ENCODE data around the gene CLEC10A.

DNA sequence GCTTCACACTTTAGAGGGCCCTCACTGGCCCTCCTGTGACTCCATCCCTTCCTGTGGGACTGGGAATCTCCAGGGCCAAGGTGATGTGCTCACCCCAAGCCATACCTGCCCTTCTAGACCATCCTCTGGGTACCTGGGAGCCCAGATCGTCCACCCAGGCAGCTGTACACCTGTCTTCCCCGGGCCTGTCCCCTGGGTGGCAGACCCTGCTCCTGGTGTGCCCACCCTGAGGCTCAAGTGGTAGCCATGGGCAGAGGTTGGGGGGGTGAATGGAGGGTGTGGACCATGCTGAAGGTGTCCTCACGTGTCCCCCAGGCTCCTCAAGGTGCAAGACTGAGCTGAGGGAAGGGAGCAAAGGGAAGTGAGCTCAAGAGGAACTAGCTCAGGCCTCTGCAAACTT lies 9.3 kb downstream of the CLEC10A start:
- TF ChIP-seq, protein P1, sequence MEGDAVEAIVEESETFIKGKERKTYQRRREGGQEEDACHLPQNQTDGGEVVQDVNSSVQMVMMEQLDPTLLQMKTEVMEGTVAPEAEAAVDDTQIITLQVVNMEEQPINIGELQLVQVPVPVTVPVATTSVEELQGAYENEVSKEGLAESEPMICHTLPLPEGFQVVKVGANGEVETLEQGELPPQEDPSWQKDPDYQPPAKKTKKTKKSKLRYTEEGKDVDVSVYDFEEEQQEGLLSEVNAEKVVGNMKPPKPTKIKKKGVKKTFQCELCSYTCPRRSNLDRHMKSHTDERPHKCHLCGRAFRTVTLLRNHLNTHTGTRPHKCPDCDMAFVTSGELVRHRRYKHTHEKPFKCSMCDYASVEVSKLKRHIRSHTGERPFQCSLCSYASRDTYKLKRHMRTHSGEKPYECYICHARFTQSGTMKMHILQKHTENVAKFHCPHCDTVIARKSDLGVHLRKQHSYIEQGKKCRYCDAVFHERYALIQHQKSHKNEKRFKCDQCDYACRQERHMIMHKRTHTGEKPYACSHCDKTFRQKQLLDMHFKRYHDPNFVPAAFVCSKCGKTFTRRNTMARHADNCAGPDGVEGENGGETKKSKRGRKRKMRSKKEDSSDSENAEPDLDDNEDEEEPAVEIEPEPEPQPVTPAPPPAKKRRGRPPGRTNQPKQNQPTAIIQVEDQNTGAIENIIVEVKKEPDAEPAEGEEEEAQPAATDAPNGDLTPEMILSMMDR (IDR thresholded peaks at IDR 0.05), result no peak
- TF ChIP-seq POLR2AphosphoS5 (IDR thresholded peaks at IDR 0.05), result no peak
- no peak for TF ChIP-seq EP300 (IDR thresholded peaks at IDR 0.05)
- TF ChIP-seq POLR2A (IDR thresholded peaks at IDR 0.05), result no peak

All from sigmoid colon (tissue), 4 donors.